HG03095 (cell line): ENCODE measurements around the gene FOXE1.

Source experiments
- ATAC-seq: cut with Tn5 transposase; IDR thresholded peaks from one replicate; pipeline ENCODE4 v1.9.1; 2021; ENCODE audit warnings: moderate library complexity; ENCODE audit not compliant: unreplicated experiment

The FOXE1 gene

GRCh38 chr9:97848215-97848479 lies 4.9 kb upstream of the FOXE1 start:
- no peak for ATAC-seq

DNA sequence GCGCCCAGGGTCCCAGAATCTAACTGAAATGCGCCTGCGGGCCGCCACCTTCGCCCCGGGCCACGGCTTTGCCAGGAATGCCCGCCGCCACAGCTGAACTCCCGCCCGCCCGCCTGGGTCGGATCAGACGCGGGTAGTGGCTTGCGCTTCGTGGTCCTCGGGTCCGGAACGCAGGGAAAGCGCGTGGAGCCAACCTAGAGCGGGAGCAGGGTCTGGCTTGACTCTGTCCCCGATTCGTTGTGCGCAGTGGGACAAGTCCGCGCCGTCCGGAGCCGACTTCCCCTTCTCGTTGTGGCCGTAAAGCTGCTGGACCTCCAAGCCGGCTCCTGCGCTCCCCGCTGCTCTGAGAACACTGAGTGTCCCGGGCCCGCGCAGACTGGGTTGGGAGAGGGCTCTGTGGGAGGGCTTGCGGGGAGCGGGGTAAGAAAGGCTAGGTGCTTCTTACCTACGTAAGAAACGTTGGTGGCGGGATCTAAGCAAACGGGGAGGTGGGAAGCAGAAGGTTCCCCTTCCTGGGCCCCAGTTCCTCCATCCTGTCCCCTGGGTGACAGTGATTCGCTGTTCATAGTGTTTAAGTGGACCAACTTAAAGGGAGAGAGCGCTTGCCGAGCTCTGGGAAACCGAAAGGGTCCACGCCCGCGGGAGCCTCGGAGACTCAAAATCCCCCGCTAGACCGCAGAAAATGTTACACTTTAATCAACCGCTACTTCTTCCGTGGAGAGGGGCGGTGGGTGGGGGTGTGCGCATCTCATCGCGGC lies 4.4 kb upstream of the FOXE1 start:
- no peak for ATAC-seq

- ATAC-seq: no peak
These were observed 3.0 kb upstream of the FOXE1 start for GRCh38 chr9:97849980-97850379.

DNA sequence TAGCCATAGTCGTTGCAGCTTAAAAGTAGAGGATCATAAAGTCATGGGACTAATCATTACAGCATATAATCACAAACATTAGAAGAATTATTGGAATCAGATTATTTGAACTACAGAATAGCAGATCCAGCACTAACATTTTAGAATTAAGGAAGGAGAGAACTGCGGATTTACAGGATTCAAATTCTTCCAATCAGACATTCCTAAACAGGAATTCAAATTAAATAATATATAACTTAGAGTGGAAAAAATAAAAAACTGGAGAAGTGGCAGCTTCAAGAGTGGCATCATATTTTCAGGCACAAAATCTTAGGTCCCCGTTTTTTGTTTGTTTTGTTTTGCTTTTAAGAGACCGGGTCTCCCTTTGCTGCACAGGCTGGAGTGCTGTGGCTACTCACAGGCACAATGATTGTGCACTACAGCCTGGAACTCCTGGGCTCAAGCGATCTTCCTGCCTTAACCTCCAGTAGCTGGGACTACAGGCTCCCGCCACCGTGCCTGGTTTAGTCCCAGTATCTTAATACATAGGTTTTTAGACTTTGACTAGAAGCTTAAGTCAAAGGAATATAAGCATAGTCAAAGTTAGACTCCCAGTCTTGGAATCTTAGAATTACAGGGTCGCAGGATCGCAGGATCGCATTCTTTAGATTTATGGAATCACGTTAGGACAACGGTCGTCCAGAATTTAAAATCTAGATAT lies 2.1 kb upstream of the FOXE1 start:
- ATAC-seq: no peak

- no peak for ATAC-seq
These were observed 1.6 kb upstream of the FOXE1 start for GRCh38 chr9:97851446-97851883.

- ATAC-seq: no peak
These were observed 1.0 kb upstream of the FOXE1 start for GRCh38 chr9:97852001-97852398.

DNA sequence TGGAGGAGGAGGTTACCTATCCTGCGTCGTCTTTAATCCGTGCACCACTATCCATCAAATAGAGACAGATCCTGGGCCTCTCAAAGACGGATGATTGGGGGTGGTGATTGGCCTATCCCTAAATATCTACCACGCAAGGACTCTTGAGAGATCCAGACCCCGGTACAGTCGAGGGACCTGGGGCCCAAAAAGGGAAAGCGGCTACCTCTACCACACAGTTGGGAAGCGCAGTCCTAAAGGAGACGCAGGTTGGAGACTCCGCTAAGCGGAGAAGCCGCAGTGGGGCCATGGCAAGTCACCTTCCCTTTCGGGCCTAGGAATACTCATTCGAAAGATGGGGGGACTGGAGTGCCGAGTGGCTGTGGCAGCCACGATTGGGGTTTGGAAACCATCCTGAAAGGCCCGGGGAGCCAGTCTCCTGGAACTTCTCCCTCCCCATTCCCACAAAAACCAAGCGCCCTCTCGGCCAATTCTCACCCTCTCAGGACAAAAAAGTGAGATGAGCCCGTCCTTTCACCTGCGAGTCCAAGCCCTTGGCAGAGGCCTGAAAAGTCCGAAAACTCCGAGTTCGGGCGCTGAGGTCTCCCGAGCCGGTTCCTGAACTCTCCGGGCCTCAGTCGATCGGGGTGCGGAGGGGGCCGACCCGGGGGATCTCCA lies 499 bp upstream of the FOXE1 start:
- ATAC-seq: no peak

- ATAC-seq: no peak
These were observed 1.0 kb downstream of the FOXE1 start for GRCh38 chr9:97853844-97854695.

GRCh38 chr9:97854696-97855485 lies 1.9 kb downstream of the FOXE1 start:
- no peak for ATAC-seq

DNA sequence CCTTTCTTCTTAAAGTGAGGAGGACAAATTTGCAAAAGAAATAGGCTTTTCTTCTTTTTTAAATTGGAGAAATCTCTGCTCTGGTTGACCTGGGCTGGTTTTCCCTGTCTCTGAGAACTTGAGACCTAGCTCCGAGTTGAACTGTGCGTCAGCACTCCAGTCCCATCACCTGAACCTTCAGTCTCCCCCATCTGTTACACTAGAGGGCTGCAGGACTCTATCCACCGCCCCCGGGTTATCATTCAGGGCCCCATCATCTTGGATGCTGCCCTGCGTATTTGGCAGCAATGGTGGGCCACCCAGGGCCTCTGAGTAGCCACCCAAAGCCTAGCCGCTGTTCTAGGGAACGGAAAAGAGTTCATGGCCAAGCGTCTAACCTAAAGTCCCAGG lies 2.5 kb downstream of the FOXE1 start:
- ATAC-seq: no peak

DNA sequence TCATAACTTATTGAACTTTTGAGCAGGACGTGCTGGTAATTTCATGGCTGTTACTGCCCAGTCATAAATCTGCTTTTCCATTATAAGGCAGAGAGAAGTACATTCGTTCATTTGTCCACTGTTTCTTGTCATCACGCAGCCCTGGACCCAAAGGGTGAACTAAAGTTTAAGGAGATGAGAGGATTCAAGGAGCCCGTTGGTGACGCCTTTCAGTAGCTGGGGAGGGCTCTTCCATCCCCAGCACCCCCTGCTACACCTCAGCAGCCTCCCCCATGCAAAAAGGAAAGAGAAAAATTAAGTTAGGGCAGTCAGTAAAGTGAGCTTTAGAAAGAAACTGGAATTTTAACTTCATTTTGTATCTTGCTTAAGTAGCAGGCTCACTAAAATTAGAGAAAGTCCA lies 2.9 kb downstream of the FOXE1 start:
- no peak for ATAC-seq

DNA sequence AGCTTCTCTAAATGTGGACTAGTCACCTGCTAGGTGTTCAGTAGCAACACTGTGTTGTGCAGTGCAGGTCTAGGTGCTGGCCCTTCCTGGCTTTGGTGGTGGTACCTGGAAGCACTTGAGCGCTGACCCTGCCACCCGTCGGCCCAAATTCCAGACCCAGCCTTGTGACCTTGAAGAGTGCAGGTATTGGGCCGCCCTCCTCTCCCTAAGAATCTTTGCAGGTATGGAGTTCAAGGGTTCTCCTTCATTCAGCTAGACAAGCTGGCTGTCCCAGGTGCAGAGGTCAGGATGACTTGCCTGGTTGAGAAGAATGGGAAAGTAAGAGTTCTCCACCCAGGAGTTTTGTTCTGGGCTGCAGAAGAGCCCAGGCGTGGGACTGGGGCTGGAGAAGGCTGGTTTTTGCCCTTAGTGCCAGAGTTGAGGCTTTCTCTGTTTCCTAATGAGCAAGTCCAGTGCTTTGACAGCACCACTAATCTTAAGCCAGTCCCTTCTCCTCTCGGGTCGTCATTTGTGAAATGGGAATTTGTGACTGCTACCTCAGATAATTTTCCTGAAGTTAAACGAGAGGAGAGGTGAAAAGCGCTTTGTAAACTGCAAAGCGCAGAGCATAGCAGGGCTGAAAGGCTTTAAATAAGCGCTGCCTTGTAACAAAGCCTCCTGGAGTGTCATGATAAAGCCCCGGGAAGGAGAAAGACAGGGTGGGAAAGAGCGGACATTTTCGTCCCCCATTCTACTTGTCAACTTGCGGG lies 4.0 kb downstream of the FOXE1 start:
- no peak for ATAC-seq

DNA sequence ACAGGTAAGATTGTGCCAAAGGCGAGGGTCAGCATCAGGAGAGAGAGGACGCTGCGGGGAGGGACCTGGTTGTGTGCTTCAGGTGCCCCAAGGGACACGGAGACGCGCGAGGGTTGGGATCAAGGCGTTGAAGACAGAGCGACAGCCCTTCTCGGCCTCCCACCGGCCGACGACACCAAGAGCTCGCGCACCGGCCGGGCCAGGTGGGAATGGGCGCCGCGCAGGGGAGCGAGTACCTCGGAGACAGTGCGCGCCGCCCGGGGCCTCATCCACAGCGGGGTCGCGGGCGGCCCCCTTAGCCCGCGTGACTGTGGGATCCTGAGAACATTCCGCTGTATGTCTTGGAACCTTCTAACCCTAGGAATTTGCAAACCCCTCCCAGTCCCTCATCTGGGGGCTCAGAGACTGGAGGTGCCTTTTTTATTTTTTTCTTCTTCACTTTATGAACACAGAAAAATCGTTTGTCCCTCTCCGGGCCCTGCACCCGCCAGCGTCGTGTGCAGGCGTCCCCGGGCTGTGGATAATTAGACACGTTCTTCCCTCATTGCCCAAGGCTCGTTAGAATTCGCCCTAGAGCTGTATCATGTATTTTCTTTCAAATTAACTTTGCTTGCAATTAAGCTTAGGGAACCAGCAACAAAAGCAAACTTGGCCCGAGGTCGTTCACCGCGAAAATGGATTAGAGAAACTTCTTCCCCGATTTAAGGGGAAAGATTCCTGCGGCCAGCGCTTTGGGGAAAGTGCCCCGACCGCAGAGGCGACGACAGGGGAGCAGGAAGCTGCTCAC lies 4.8 kb downstream of the FOXE1 start:
- no peak for ATAC-seq

DNA sequence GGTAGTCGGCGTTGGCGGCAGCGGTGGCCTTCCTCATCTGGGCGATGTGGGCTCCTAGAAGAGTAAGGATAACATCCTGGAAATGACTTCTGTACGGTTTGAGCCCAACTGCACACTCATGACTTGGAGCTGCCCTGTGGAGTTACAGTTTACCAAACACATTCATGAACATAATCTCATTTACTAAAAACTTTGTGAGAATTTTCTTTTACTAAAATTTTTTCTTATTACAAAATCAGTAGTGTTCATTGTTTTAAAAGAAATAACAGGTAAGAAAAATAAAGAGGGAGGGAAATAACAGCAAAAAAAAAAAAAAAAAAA lies 5.3 kb downstream of the FOXE1 start:
- no peak for ATAC-seq

GRCh38 chr9:97858826-97859225 lies 5.8 kb downstream of the FOXE1 start:
- no peak for ATAC-seq

GRCh38 chr9:97859346-97859745 lies 6.3 kb downstream of the FOXE1 start:
- ATAC-seq: no peak

- no peak for ATAC-seq
These were observed 7.6 kb downstream of the FOXE1 start for GRCh38 chr9:97860451-97861147.

DNA sequence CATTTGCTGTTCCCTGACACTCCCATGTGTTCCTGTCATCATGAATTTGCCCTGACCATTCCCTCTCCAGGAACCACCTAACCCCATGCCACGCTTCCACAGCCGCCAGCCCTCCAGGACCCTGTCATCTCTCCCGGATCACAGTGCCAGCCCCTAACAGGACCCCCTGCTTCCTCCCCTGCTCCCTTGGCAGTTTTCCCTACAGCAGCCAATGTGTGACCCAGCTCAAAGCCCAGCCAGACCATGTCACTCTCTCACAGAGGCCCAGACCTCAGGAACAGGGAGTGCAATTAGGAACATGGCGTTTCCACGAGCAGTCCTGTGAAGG lies 8.1 kb downstream of the FOXE1 start:
- no peak for ATAC-seq

GRCh38 chr9:97863314-97863713 lies 10.3 kb downstream of the FOXE1 start:
- no peak for ATAC-seq
